B cell (primary cell): ENCODE results near the gene AGAP1. TPM values are rescaled to one million over a fixed set of nuclear protein-coding genes. Genes with fewer than 3 reads are reported as not detected.

Experiments
- ATAC-seq: fragments of 200-7000 bp; cut with Tn5 transposase; one replicate; pipeline ENCODE4 v1.10.0; 2021; ENCODE audit warnings: low read depth, mild to moderate bottlenecking, moderate number of reproducible peaks, moderate library complexity
- CTCF ChIA-PET: fragments of 350-600 bp; sonication (Branson Sonifier 250); formaldehyde crosslinking; loops from one replicate; lab custom pipeline; 2021; ENCODE audit warnings: antibody characterized with exemption, inconsistent platforms; lab: Charles Lee
- POLR2A ChIA-PET: fragments of 350-600 bp; sonication (Branson Sonifier 250); formaldehyde crosslinking; loops from one replicate; lab custom pipeline; 2021; ENCODE audit warnings: antibody characterized with exemption; lab: Charles Lee
- DNase-seq: peaks from one replicate; pipeline ENCODE4 v3.0.0; 2013
- H2AFZ ChIP-seq: 2 replicates; pipeline ENCODE4 v1.6.1; 2012; ENCODE audit warnings: mild to moderate bottlenecking, low read depth, low read length; ENCODE audit not compliant: insufficient read depth, poor library complexity, severe bottlenecking
- H3K27ac ChIP-seq, 2 donors: 1 replicate in 1 of 2; 2 replicates in 1 of 2; pipeline ENCODE4 v1.5.1; 2012 to 2013; ENCODE audit warnings: low read length in 2 of 2, mild to moderate bottlenecking in 2 of 2, moderate library complexity in 1 of 2
- H3K27me3 ChIP-seq, 4 experiments: fragments of 200-600 bp in 1 of 4; sonication (generic) in 1 of 4; replicated peaks in 1 of 4; 1 replicate in 2 of 4; 2 replicates in 2 of 4; pipeline versions ENCODE4 v1.6.1 to v1.7.0; 2013 to 2016; ENCODE audit warnings: low read length in 3 of 4, mild to moderate bottlenecking in 2 of 4, mixed read lengths in 1 of 4, moderate library complexity in 1 of 4; ENCODE audit not compliant: insufficient read depth in 4 of 4, control insufficient read depth in 3 of 4; ENCODE audit errors: control extremely low read depth in 1 of 4
- H3K36me3 ChIP-seq, 2 experiments: replicated peaks in 1 of 2; 1 replicate in 1 of 2; 2 replicates in 1 of 2; pipeline versions ENCODE4 v1.6.1 to v1.7.1; 2013; ENCODE audit warnings: low read length in 1 of 2; ENCODE audit not compliant: insufficient read depth in 2 of 2, control insufficient read depth in 1 of 2; ENCODE audit errors: control extremely low read depth in 1 of 2, extremely low read depth in 1 of 2
- H3K4me1 ChIP-seq, 2 donors: fragments of 200-600 bp in 1 of 2; sonication (generic) in 1 of 2; 1 replicate in 1 of 2; 2 replicates in 1 of 2; pipeline versions ENCODE4 v1.5.1 to v1.6.1; 2013 to 2017; ENCODE audit warnings: low read length in 2 of 2; ENCODE audit not compliant: control insufficient read depth in 2 of 2, insufficient read depth in 2 of 2
- H3K4me2 ChIP-seq: replicated peaks from 2 replicates; pipeline ENCODE3; 2012; ENCODE audit warnings: mild to moderate bottlenecking, low read depth, low read length; ENCODE audit not compliant: poor library complexity, severe bottlenecking
- H3K4me3 ChIP-seq, 5 experiments: fragments of 200-600 bp in 1 of 5; sonication (generic) in 1 of 5; 1 replicate in 3 of 5; 2 replicates in 2 of 5; pipeline versions ENCODE4 v1.5.1 to v1.7.0; 2011 to 2016; ENCODE audit warnings: low read length in 4 of 5, mild to moderate bottlenecking in 4 of 5, low read depth in 2 of 5, control low read depth in 1 of 5, moderate library complexity in 1 of 5; ENCODE audit not compliant: insufficient read depth in 1 of 5; ENCODE audit errors: control extremely low read depth in 1 of 5, extremely low read depth in 1 of 5
- H3K79me2 ChIP-seq: fragments of 200-600 bp; sonication (generic); one replicate; pipeline ENCODE4 v1.6.0; 2016; ENCODE audit warnings: low read length; ENCODE audit not compliant: control insufficient read depth, insufficient read depth
- H3K9ac ChIP-seq: fragments of 200-600 bp; sonication (generic); 2 replicates; pipeline ENCODE4 v1.6.1; 2017; ENCODE audit warnings: mild to moderate bottlenecking, low read length, moderate library complexity
- H3K9me3 ChIP-seq, 3 donors: one replicate each; pipeline versions ENCODE4 v1.6.1 to v1.7.1; 2013; ENCODE audit warnings: low read length in 2 of 3; ENCODE audit not compliant: control insufficient read depth in 2 of 3, insufficient read depth in 1 of 3; ENCODE audit errors: control extremely low read depth in 1 of 3
- H4K20me1 ChIP-seq: 2 replicates; pipeline ENCODE4 v1.6.0; 2012; ENCODE audit warnings: mild to moderate bottlenecking, low read length; ENCODE audit not compliant: insufficient read depth, control insufficient read depth, poor library complexity, severe bottlenecking
- H3K27ac Mint-ChIP-seq: one replicate; pipeline ENCODE4 v1.8.0; 2021; ENCODE audit warnings: mixed read lengths
- H3K27me3 Mint-ChIP-seq: one replicate; pipeline ENCODE4 v1.8.0; 2021; ENCODE audit warnings: mixed read lengths
- H3K4me1 Mint-ChIP-seq: one replicate; pipeline ENCODE4 v1.8.0; 2021; ENCODE audit warnings: mixed read lengths
- H3K4me3 Mint-ChIP-seq: one replicate; pipeline ENCODE4 v1.8.0; 2021; ENCODE audit warnings: mixed read lengths
- H3K9me3 Mint-ChIP-seq: one replicate; pipeline ENCODE4 v1.8.0; 2022; ENCODE audit warnings: mixed read lengths; ENCODE audit not compliant: insufficient read depth
- EZH2 ChIP-seq: IDR thresholded peaks from 2 replicates; pipeline ENCODE4 v1.6.1; 2012; ENCODE audit warnings: borderline replicate concordance, low read depth, mild to moderate bottlenecking, moderate library complexity, low read length; ENCODE audit not compliant: insufficient read depth, poor library complexity, severe bottlenecking
- WGBS: methylation state at CpG from one replicate; pipeline ENCODE4 v1.1.5; 2013; ENCODE audit warnings: missing lambda C conversion rate; ENCODE audit not compliant: insufficient coverage; 5-methylcytosine and 5-hydroxymethylcytosine counted together
- intact Hi-C: fragments of 100-400 bp; cut with micrococcal nuclease; formaldehyde crosslinking; loops from one replicate; pipeline ENCODE4 v1.10.0; 2022
- polyA plus RNA-seq: library from polyadenylated mRNA; depleted of rRNA; stranded (reverse); fragments of >200 nt; gene quantifications from 2 replicates; pipeline ENCODE4 v1.2.3, GENCODE V29; 2012
- total RNA-seq, 2 donors: library from RNA; stranded (reverse); fragments of 120-200 nt in 1 of 2; gene quantifications; 1 replicate in 1 of 2; 2 replicates in 1 of 2; pipeline versions ENCODE4 v1.2.3 to v1.2.4, GENCODE V29; 2013 to 2022
- TF ChIP-seq, protein P1 (sequence below): fragments of 200-600 bp; IDR thresholded peaks from one replicate; pipeline ENCODE4 v1.8.0; 2022; ENCODE audit warnings: antibody characterized with exemption, mild to moderate bottlenecking

AGAP1 gene
- total and polyA plus RNA-seq, 2 donors (not counting 1 experiment from before 2014, with no cell fraction given) = 0.01 TPM; not detected in 1

DNA sequence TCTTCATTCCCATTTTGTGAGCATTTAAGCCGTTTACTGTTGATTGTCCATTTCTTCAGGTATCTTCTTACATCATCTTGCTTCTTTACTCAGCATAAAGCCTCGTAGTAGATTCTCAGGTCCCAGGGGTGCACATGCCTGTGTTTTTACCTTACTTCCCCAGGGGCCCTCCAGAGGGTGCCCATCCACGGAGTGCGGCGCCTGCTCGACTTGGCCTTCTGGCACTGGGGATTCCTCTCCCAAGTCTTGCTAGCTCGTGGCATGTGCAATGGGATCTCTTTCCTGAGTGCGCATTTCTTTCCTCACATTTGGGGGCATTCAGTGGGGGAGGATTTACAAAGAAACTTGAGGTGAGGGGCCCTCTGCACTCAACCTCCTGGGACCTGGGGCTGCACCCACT lies 148.1 kb downstream of the AGAP1 start:
- intact Hi-C loops = no loop called here

DNA sequence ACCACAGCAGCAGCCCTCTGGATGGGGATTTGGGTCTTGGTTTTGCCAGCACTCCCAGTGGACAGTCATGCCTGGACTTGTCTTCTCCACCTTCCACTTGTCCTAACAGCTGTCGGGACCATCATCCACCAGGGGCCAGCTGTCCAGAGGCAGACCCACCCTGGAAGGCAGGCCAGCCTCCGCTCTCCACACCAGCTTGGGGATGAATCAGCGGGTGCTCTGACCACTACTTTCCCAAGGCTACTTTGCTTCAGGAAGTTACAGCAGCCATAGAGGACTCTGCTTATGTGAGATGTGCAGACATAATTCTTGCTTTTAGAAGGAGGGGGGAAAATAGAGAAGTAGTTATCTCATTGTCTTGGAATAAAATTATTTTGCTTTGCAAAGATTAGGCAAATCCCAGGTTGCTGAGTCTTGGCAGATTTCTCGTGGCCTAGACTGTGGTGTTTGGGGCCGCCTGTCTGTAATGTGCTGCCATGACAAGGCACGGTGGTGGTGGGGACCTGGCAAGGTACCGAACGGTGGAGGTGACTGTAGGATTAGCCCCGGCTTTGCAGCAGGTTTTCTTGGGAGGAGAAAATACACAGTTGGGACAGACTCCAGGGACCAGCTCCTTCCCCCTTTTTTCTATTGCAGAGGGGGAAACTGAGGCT lies 148.7 kb downstream of the AGAP1 start:
- Histone ChIP-seq H3K27me3 (peaks cover 0 to 4% (median 1%) of the 10 kb centered on the region in 4 experiments), H3K4me2 (no peak overlapping the region), H3K79me2 (no peaks in the 10 kb centered on the region), H3K27ac (no peak overlapping the region), H4K20me1 (no peaks in the 10 kb centered on the region), H2AFZ (no peak overlapping the region), H3K36me3 (no peaks in the 10 kb centered on the region), H3K4me1 (no peaks in the 10 kb centered on the region), H3K9ac (no peak overlapping the region), H3K4me3 (no peak overlapping the region), H3K9me3 (peaks cover 0 to 2% (median 0%) of the 10 kb centered on the region in 3 donors)
- ChIA-PET POLR2A (no interaction called here), CTCF (no interaction called here)
- Mint-ChIP-seq H3K4me1 (no peaks in the 10 kb centered on the region), H3K4me3 (no peak overlapping the region), H3K27me3 (peaks cover 28% of the 10 kb centered on the region), H3K9me3 (no peaks in the 10 kb centered on the region), H3K27ac (no peak overlapping the region)
- ATAC-seq = no peak
- intact Hi-C loops = no loop called here
- WGBS = 86% methylated on average over 7 of the region's 9 CpGs
- TF ChIP-seq, protein P1, sequence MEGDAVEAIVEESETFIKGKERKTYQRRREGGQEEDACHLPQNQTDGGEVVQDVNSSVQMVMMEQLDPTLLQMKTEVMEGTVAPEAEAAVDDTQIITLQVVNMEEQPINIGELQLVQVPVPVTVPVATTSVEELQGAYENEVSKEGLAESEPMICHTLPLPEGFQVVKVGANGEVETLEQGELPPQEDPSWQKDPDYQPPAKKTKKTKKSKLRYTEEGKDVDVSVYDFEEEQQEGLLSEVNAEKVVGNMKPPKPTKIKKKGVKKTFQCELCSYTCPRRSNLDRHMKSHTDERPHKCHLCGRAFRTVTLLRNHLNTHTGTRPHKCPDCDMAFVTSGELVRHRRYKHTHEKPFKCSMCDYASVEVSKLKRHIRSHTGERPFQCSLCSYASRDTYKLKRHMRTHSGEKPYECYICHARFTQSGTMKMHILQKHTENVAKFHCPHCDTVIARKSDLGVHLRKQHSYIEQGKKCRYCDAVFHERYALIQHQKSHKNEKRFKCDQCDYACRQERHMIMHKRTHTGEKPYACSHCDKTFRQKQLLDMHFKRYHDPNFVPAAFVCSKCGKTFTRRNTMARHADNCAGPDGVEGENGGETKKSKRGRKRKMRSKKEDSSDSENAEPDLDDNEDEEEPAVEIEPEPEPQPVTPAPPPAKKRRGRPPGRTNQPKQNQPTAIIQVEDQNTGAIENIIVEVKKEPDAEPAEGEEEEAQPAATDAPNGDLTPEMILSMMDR = no peak
- no peak for TF ChIP-seq EZH2
- no peak for DNase-seq

More for the DNA sequence above, 148.1 kb downstream of the AGAP1 start:
- Histone ChIP-seq H4K20me1 (no peaks in the 10 kb centered on the region), H2AFZ (no peak overlapping the region), H3K4me1 (no peaks in the 10 kb centered on the region), H3K4me2 (no peak overlapping the region), H3K36me3 (no peaks in the 10 kb centered on the region), H3K27me3 (peaks cover 0 to 4% (median 1%) of the 10 kb centered on the region in 4 experiments), H3K4me3 (no peak overlapping the region), H3K9ac (no peak overlapping the region), H3K79me2 (no peaks in the 10 kb centered on the region), H3K9me3 (peaks cover 0 to 2% (median 0%) of the 10 kb centered on the region in 3 donors), H3K27ac (no peak overlapping the region)
- TF ChIP-seq EZH2 = no peak
- TF ChIP-seq, protein P1 = no peak
- H3K4me3 Mint-ChIP-seq = no peak overlapping the region
- H3K4me1 Mint-ChIP-seq = no peaks in the 10 kb centered on the region
- H3K9me3 Mint-ChIP-seq = no peaks in the 10 kb centered on the region
- no peak overlapping the region for H3K27ac Mint-ChIP-seq
- ATAC-seq (no peak), DNase-seq (no peak)
- peaks cover 28% of the 10 kb centered on the region for H3K27me3 Mint-ChIP-seq
- POLR2A ChIA-PET = no interaction called here
- 74% methylated on average over 8 of the region's 8 CpGs for WGBS
- CTCF ChIA-PET = no interaction called here
